IMR-90 (cell line): ENCODE results near the gene SLC30A7. TPM values are rescaled to one million over a fixed set of nuclear protein-coding genes. Genes with fewer than 3 reads are reported as not detected.

Experiments used
- ATAC-seq: fragments of 200-7000 bp; cut with Tn5 transposase; 2 replicates; pipeline ENCODE4 v1.9.1; 2020; ENCODE audit warnings: low read depth, mild to moderate bottlenecking, moderate library complexity
- BruUV-seq: library from RNA; stranded (reverse); fragments of 400-500 nt; replicated peaks from 2 replicates; lab custom pipeline; 2021; lab: Mats Ljungman, UMichigan
- CTCF ChIA-PET: fragments of 300-600 bp; formaldehyde crosslinking; extraction: SDS; loops from one replicate; lab custom pipeline; 2021; ENCODE audit warnings: antibody characterized with exemption; lab: Yijun Ruan, JAX
- POLR2A ChIA-PET: fragments of 300-600 bp; sonication (Branson Sonifier 250); formaldehyde crosslinking; loops from one replicate; lab custom pipeline; 2022; ENCODE audit warnings: antibody characterized with exemption; ENCODE audit not compliant: unreplicated experiment; lab: Charles Lee
- DNase-seq: peaks from one replicate; pipeline ENCODE4 v3.0.0; 2013
- H2AFZ ChIP-seq: replicated peaks from 2 replicates; pipeline ENCODE3; 2013; ENCODE audit warnings: low read length, mild to moderate bottlenecking; ENCODE audit not compliant: poor library complexity
- H2AK5ac ChIP-seq: 2 replicates; pipeline ENCODE4 v1.6.1; 2013; ENCODE audit warnings: low read depth, low read length, inconsistent platforms
- H2AK9ac ChIP-seq: replicated peaks from 2 replicates; pipeline ENCODE3; 2013; ENCODE audit warnings: mild to moderate bottlenecking, low read depth, low read length, moderate library complexity; ENCODE audit not compliant: poor library complexity
- H2BK120ac ChIP-seq: 2 replicates; pipeline ENCODE4 v1.6.1; 2013; ENCODE audit warnings: low read depth, low read length, inconsistent platforms
- H2BK15ac ChIP-seq: 3 replicates; pipeline ENCODE4 v1.6.1; 2013; ENCODE audit warnings: low read depth, low read length, inconsistent platforms
- H2BK20ac ChIP-seq: 2 replicates; pipeline ENCODE4 v1.6.1; 2013; ENCODE audit warnings: low read depth, mild to moderate bottlenecking, inconsistent platforms, low read length, moderate library complexity
- H2BK5ac ChIP-seq: 2 replicates; pipeline ENCODE4 v1.6.1; 2013; ENCODE audit warnings: mild to moderate bottlenecking, low read depth, low read length, inconsistent platforms; ENCODE audit not compliant: poor library complexity, severe bottlenecking
- H3K14ac ChIP-seq: replicated peaks from 2 replicates; pipeline ENCODE4 v1.6.1; 2013; ENCODE audit warnings: low read depth, low read length, inconsistent platforms
- H3K18ac ChIP-seq: 2 replicates; pipeline ENCODE4 v1.6.1; 2013; ENCODE audit warnings: low read depth, low read length, control low read depth
- H3K23ac ChIP-seq: 2 replicates; pipeline ENCODE4 v1.6.1; 2013; ENCODE audit warnings: low read depth, low read length, inconsistent platforms
- H3K27ac ChIP-seq: 2 replicates; pipeline ENCODE4 v1.5.1; 2013; ENCODE audit warnings: mild to moderate bottlenecking, control low read depth, low read length; ENCODE audit not compliant: insufficient read depth
- H3K27me3 ChIP-seq: 2 replicates; pipeline ENCODE4 v1.6.1; 2013; ENCODE audit warnings: low read length; ENCODE audit not compliant: control insufficient read depth, insufficient read depth
- H3K36me3 ChIP-seq: 2 replicates; pipeline ENCODE4 v1.6.1; 2013; ENCODE audit warnings: low read length, mixed read lengths; ENCODE audit not compliant: control insufficient read depth, insufficient read depth
- H3K4ac ChIP-seq: 2 replicates; pipeline ENCODE4 v1.6.1; 2013; ENCODE audit warnings: low read depth, low read length, inconsistent platforms
- H3K4me1 ChIP-seq: 2 replicates; pipeline ENCODE4 v1.6.1; 2013; ENCODE audit warnings: low read length, mixed read lengths; ENCODE audit not compliant: control insufficient read depth, insufficient read depth
- H3K4me2 ChIP-seq: 2 replicates; pipeline ENCODE4 v1.6.1; 2013; ENCODE audit warnings: low read depth, mild to moderate bottlenecking, control low read depth, low read length, moderate library complexity
- H3K4me3 ChIP-seq: 2 replicates; pipeline ENCODE4 v1.5.1; 2013; ENCODE audit warnings: low read depth, mild to moderate bottlenecking, control low read depth, low read length, moderate library complexity; ENCODE audit not compliant: insufficient read depth
- H3K56ac ChIP-seq: 2 replicates; pipeline ENCODE4 v1.6.1; 2013; ENCODE audit warnings: low read length, inconsistent platforms; ENCODE audit not compliant: insufficient read depth; ENCODE audit errors: extremely low read depth
- H3K79me1 ChIP-seq, 2 experiments: 2 replicates each; pipeline ENCODE4 v1.6.1; 2013; ENCODE audit warnings: low read length in 2 of 2, inconsistent platforms in 1 of 2, low read depth in 1 of 2
- H3K9ac ChIP-seq: 2 replicates; pipeline ENCODE4 v1.6.1; 2013; ENCODE audit warnings: low read depth, low read length, control low read depth
- H3K9me1 ChIP-seq: 2 replicates; pipeline ENCODE4 v1.6.1; 2013; ENCODE audit warnings: low read length, inconsistent platforms; ENCODE audit not compliant: insufficient read depth
- H3K9me3 ChIP-seq: 2 replicates; pipeline ENCODE4 v1.6.1; 2013; ENCODE audit warnings: low read length; ENCODE audit not compliant: control insufficient read depth, insufficient read depth
- H4K20me1 ChIP-seq: 2 replicates; pipeline ENCODE4 v1.6.1; 2013; ENCODE audit warnings: low read length, inconsistent platforms; ENCODE audit not compliant: insufficient read depth
- H4K5ac ChIP-seq: 2 replicates; pipeline ENCODE4 v1.6.1; 2013; ENCODE audit warnings: mild to moderate bottlenecking, low read depth, low read length, control low read depth
- H4K8ac ChIP-seq, 2 experiments: 2 replicates each; pipeline ENCODE4 v1.6.1; 2013; ENCODE audit warnings: low read depth in 2 of 2, low read length in 2 of 2, control low read depth in 1 of 2, inconsistent platforms in 1 of 2
- H4K91ac ChIP-seq: 2 replicates; pipeline ENCODE4 v1.6.1; 2013; ENCODE audit warnings: low read depth, low read length, inconsistent platforms; ENCODE audit not compliant: insufficient read depth
- BHLHE40 ChIP-seq: fragments of 150-350 bp; IDR thresholded peaks from 2 replicates; pipeline ENCODE4 v1.6.1; 2016; ENCODE audit warnings: mild to moderate bottlenecking, low read depth, low read length
- CHD1 ChIP-seq: IDR thresholded peaks from 2 replicates; pipeline ENCODE4 v1.6.1; 2012; ENCODE audit warnings: low read depth, low read length, improper control_type of control experiment
- CTCF ChIP-seq: conservative IDR thresholded peaks from 2 replicates; pipeline ENCODE4 v1.5.1; 2012; ENCODE audit warnings: mild to moderate bottlenecking, low read depth, low read length, improper control_type of control experiment
- MAFK ChIP-seq: IDR thresholded peaks from 2 replicates; pipeline ENCODE4 v1.6.1; 2012; ENCODE audit warnings: low read depth, low read length, improper control_type of control experiment
- MXI1 ChIP-seq: IDR thresholded peaks from 2 replicates; pipeline ENCODE4 v1.6.1; 2012; ENCODE audit warnings: low read depth, mild to moderate bottlenecking, low read length, moderate library complexity, borderline replicate concordance
- POLR2A ChIP-seq: IDR thresholded peaks from 2 replicates; pipeline ENCODE4 v1.6.1; 2012; ENCODE audit warnings: mild to moderate bottlenecking, low read depth, low read length
- RAD21 ChIP-seq: IDR thresholded peaks from 2 replicates; pipeline ENCODE4 v1.6.1; 2012; ENCODE audit warnings: low read length, improper control_type of control experiment
- RCOR1 ChIP-seq: IDR thresholded peaks from 2 replicates; pipeline ENCODE4 v1.6.1; 2012; ENCODE audit warnings: mild to moderate bottlenecking, low read length, improper control_type of control experiment; ENCODE audit not compliant: insufficient replicate concordance
- USF2 ChIP-seq: fragments of 150-350 bp; IDR thresholded peaks from 2 replicates; pipeline ENCODE4 v1.6.1; 2017; ENCODE audit warnings: mild to moderate bottlenecking, antibody characterized with exemption, low read length, low read depth
- WGBS, 2 experiments: methylation state at CpG; one replicate each; pipeline versions ENCODE4 v1.1.5 to v1.1.7; 2013; ENCODE audit warnings: missing lambda C conversion rate in 2 of 2; ENCODE audit not compliant: insufficient read length in 1 of 2; ENCODE audit errors: extremely low coverage in 2 of 2; 5-methylcytosine and 5-hydroxymethylcytosine counted together
- dilution Hi-C: fragments of 300-500 bp; cut with HindIII; formaldehyde crosslinking; loops from one replicate; pipeline ENCODE4 v1.14.3; 2018; ENCODE audit warnings: low sequenced_read_pairs; ENCODE audit not compliant: unreplicated experiment
- in situ Hi-C: fragments of 300-500 bp; cut with MboI; formaldehyde crosslinking; loops from 3 replicates; pipeline ENCODE4 v1.14.3; 2019; ENCODE audit warnings: low sequenced_read_pairs, inconsistent platforms, mixed read lengths
- intact Hi-C: fragments of 100-400 bp; cut with micrococcal nuclease; formaldehyde crosslinking; loops from 2 replicates; pipeline ENCODE4 v1.10.0; 2022
- polyA plus RNA-seq, 3 experiments: library from polyadenylated mRNA; depleted of rRNA; stranded (reverse); fragments of >200 nt; gene quantifications; 2 replicates each; pipeline ENCODE4 v1.2.3, GENCODE V29; 2012; ENCODE audit warnings: low replicate concordance in 1 of 3
- total RNA-seq: library from RNA; depleted of rRNA; stranded (reverse); fragments of >200 nt; gene quantifications from 2 replicates; pipeline ENCODE4 v1.2.3, GENCODE V29; 2012
- TF ChIP-seq, protein P1 (sequence below): fragments of 150-350 bp; IDR thresholded peaks from 2 replicates; pipeline ENCODE4 v1.6.1; 2016; ENCODE audit warnings: low read depth, mild to moderate bottlenecking, low read length, moderate library complexity, borderline replicate concordance

SLC30A7 gene
- total and polyA plus RNA-seq, 2 of the 4 experiments (the other 2 are of a cell fraction) = 8.4 to 60.2 TPM

DNA sequence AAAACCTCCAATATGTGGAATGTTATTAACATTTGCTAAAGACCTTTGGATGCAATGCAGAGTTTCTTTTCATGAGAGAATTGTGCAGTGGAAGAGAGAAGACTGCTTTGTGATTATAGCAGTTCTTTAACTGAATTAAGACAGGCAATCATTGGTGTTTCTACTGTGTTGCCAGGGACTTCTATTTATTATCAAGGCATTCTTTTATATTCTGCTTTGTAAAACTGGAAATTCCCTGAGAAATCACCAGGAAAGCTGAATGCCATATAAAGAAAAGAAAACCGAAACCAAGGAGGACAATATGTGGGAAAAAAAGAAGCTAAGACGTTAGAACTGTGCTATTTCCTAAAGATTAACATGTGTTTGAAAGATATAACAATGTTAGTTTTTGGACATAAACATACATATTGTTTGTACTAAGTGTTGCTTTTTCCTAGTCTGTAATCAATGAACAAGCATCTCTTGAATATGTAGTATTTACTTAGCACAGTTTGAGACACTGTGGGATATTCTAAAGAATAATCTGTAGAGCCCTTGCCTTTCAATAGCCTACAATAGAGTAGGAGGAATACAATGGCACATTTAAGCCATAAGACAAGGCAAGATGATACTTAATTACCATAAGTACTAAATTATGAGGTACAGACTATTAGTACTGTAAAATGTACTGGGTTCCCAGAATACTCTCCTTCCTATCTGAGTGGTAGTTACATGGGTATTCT, 48.4 kb upstream of the SLC30A7 start:
- Histone ChIP-seq H3K9me1 (no peaks in the 10 kb centered on the region), H3K27me3 (no peaks in the 10 kb centered on the region), H2AFZ (no peak overlapping the region), H3K18ac (peak overlapping the region; percentile 83), H3K4me3 (peak overlapping the region; percentile 34; the same call in 1 of the 2 replicates), H2AK9ac (no peak overlapping the region), H2AK5ac (no peak overlapping the region), H4K5ac (peak overlapping the region; percentile 70), H3K4ac (peak overlapping the region; percentile 9; the same call in 1 of the 2 replicates), H3K9ac (peak overlapping the region; percentile 75; the same call in 1 of the 2 replicates), H3K23ac (peak overlapping the region; percentile 18; the same call in 1 of the 2 replicates), H3K14ac (no peak overlapping the region; the same call in 1 of the 2 replicates), H3K9me3 (no peaks in the 10 kb centered on the region), H3K79me1 (no peaks in the 10 kb centered on the region), H2BK15ac (no peak overlapping the region), H3K4me1 (no peaks in the 10 kb centered on the region), H4K20me1 (no peaks in the 10 kb centered on the region), H2BK120ac (peak overlapping the region; percentile 58; the same call in 1 of the 2 replicates), H3K4me2 (peak overlapping the region; percentile 95), H3K36me3 (no peaks in the 10 kb centered on the region), H4K91ac (no peak overlapping the region), H4K8ac (peak overlapping the region; percentile 27 to 36; a peak in 3 of 4 replicates), H2BK20ac (peak overlapping the region; percentile 36; the same call in 1 of the 2 replicates), H2BK5ac (peak overlapping the region; percentile 94), H3K56ac (no peak overlapping the region; the same call in 1 of the 2 replicates), H3K27ac (peak overlapping the region; percentile 79; the same call in 1 of the 2 replicates)
- dilution Hi-C loops (no loop called here), in situ Hi-C loops (no loop called here), intact Hi-C loops (no loop called here)
- CTCF ChIA-PET = interaction anchor here (1.0 to 1.7 kb wide), 2 partner anchors 19 to 241 kb away, joined by 3 to 5 read pairs; no protein-coding TSS in a partner anchor
- DNase-seq (peak; percentile 67), ATAC-seq (peak; percentile 74)
- no TSS peak for BruUV-seq
- no peak for TF ChIP-seq CTCF
- TF ChIP-seq, protein P1, sequence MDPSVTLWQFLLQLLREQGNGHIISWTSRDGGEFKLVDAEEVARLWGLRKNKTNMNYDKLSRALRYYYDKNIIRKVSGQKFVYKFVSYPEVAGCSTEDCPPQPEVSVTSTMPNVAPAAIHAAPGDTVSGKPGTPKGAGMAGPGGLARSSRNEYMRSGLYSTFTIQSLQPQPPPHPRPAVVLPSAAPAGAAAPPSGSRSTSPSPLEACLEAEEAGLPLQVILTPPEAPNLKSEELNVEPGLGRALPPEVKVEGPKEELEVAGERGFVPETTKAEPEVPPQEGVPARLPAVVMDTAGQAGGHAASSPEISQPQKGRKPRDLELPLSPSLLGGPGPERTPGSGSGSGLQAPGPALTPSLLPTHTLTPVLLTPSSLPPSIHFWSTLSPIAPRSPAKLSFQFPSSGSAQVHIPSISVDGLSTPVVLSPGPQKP = no peak
- no peak for TF ChIP-seq MXI1
- no peak for TF ChIP-seq BHLHE40
- TF ChIP-seq CHD1 = no peak
- TF ChIP-seq RAD21 = no peak
- TF ChIP-seq MAFK = no peak
- no peak for TF ChIP-seq POLR2A
- TF ChIP-seq RCOR1 = no peak
- TF ChIP-seq USF2 = no peak
- POLR2A ChIA-PET = no interaction called here
- WGBS, 2 experiments = no CpG with 5 or more reads among the region's 2 CpGs
